AG08395 (cell line): ENCODE results near the gene XKRX.

Experiments
- DNase-seq: peaks from one replicate; pipeline ENCODE4 v3.0.0; 2012; ENCODE audit warnings: mixed read lengths, low spot score

Gene XKRX

DNA sequence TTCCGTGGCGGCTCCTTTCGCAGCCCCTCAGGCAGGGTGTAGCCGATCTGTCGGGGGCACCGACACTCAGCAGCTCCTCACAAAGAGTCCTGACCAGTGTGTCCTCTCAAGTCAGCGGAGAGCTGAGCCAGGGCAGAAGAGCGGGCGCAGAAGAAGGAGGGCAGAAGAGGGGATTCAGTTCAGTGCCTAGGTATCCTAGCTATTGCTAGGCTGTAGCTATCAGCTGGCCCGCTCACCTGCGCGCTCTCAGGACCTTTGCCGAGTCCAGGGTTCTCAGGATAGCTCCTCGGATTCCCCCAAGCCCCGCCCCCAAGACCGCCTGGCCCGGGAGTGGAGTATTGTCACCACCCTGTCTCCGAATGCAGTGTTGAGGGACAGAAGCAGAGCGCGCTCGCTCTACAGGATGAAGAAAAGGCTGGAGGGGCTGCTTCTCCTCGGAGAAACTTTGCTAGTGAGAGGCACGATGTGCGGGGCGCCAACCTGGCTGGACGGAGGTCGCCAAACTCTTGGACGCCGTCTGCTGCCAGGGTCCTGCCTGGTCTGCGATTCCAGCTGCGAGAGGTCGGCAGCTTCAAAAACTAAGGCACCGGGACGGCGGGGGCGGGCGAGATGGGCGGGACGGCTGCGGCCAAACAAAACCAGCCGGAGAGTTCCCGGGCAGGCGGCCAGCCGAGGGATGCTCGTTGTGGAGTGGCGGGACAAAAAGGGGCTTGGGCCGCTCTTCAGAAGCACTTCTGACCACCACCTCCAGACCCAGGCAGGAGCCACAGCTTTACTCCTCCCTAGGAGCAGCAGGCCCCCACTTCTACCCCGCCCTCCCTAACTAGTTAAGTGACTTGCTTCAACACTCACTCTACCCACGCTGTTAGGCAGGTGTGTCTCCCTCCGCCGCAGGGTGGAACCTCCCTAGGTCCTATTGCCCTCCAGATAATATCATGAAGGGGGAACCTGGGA is at the start of gene XKRX:
Gene XKRX, minus strand, starts transcription at position 258 of the 954 bp plus-strand sequence. CDS start 613 bp downstream, outside the sequence.
- no peak for DNase-seq

DNA sequence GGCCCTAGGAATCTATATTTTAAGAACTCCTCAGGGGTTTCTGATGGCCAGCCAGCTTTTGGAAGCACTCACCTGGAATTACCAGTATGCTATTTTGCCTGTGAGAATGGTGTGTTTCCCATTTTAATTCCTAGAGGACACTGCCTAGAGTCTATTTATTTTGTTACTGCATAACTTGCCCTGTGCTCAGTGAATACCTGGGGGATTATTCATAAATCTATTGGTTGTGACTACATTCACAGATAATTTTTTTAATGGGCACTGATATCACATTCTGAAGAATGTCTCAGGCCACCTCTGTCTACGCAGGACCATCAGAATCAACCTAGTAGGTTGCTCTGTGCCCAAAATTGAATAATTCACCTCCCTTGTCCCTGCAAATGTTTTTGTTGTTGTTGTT is 47.5 kb upstream of the XKRX start:
- no peak for DNase-seq

DNA sequence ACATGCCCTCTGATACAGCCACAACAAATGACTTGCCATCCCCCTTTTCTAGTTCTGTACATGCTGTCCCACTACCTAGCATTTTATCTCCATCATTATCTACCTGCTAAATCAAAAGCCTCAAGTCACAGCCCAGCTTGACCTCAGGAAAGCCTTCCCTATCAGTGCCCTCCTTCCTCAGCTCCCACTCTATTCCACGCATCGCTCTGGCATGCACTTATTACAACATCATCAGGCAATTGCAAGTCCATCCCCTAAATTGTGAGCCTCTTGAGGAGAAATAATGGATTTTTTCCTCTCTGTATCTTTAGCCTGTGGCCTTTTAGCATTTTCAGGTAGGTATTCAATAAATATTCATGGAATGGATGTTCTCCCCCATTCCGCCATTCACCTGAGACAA is 46.5 kb upstream of the XKRX start:
- no peak for DNase-seq

DNA sequence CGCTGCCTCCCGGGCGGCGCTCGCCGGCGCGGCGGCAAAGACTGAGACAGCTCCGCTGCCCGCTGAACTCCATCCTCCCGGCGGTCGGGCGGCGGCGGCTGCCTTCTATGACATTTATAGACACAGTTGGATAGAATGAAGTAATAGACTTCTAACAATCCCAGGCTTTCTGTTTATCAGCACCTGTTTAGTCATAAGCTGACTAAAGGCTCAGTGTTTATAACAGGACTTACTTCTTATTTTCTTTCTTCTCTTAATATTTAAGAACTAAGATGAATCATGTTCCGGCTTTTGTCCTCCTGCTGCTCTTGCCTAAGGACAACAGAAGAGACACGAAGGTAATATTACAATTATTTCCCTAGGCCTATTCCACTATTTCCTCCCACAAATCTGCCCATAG is 44.7 kb upstream of the XKRX start:
- DNase-seq, result no peak

DNA sequence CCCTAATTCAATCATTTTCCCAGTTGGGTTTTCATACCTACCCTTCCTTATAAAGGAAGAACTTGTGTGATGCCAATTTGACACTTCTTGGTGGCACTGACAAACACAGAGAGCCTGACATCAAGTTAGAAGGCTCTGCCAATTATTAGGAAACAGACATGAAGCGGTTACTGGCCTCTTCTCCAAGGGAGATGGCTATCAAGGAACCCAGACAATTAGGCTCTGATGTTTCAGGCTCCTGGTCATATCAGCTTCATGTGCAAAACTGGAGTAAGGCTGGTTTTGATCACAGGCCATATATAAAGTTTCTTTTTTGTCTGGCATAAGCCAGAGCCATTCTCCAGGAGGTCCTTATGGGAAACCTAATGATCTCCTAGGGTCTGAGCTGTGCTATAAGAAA is 41.2 kb upstream of the XKRX start:
- DNase-seq, result no peak

DNA sequence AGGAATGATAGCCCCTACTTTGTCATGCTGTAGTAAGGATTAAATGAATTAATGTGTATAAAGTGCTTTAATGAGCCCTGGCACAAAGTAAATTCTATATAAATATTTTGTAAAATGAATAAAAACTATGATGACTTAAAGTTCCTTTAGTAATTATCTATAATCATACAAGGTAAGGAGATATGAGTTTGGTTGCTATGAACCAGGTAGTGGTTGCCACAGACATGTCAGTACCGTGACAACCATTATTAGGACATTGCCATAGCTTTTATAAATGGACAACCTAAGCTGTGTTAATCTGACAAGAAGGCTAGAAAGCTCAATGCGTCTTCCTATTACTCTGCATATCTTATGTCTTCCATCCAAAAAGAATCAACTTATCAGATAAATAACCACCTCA is 40.7 kb upstream of the XKRX start, which contains the start of gene ARL13A:
Gene ARL13A, plus strand, starts transcription at position 301 of the 400 bp plus-strand sequence. CDS start 3,982 bp downstream, outside the sequence.
- DNase-seq, result no peak

DNA sequence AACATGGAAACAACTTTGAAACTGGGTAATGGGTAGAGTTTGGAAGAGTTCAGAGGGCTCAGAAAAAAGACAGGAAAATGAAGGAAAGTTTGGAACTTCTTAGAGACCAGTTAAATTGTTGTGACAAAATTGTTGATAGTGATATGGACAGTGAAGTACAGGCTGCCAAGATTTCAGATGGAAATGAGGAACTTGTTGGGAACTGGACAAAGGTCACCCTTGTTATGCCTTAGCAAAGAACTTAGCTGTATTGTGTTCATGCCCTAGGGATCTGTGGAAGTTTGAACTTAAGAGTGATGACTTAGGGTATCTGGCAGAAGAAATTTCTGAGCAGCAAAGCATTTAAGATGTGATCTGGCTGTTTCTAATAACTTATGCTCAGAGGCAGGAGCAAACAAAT is 35.6 kb upstream of the XKRX start:
- no peak for DNase-seq

DNA sequence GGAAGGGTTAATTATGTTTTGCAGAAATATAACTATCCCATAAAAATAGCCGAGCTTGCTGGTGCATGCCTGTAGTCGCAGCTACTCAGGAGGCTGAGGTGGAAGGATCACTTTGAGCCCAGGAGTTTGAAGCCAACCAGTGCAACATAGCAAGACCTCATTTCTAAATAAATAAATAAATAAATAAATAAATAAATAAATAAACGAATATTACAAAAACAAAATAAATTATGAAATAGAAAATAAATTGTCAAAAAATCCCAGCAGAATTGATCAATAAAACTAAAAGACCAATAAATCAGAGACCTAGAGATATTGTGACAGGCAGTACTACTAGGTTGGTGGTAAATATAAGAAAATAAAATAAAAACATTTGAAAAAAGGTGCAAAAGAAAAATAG is 34.1 kb upstream of the XKRX start:
- no peak for DNase-seq

DNA sequence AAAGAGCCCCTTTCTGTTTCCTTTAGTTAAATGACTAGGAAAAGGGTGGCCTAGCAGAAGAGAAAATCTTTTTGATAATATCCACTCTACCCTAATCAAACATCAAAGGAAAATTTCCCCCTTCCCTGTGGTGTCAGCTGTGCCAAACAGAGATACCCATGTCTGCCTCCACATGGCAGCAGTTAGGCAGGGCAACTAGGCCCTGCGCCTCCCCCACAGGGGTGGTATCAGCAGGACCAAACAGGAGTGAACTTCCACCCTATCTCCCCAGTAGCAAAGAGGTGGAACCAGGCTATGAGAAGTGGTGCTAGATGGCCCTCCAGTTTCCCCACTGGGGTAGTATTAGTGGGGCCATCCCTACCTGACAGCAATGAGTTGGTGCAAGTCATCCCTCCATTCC is 19.8 kb upstream of the XKRX start:
- no peak for DNase-seq

DNA sequence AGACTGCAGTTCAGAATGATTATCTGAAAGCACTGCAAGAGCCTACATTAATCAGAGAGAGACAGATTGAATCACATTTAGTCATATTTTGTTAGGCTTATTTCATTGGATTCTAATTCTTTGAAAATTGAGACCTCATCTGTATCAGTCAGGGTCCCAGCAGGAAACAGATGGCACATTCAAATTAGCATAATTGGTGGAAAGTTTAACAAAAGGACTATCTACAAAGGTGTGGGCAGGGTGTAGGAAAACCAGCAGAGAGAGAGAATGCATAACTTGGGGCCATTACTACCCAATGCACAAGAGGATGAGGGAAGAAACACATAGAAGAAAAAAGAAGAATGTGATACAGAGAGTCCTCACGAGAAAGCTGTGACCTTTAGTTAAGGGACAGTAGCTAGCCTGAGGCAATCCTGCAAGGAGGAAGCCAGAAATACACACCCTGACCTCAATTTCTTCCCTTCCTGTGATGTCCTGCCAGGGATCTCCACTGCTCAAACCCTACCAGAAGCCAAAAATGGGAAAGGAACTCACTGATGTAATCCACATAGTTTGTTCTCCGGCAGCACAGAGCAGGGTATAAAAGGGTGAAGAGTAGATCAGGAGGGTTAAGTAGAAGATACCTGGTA is 17.7 kb upstream of the XKRX start:
- DNase-seq, result no peak

DNA sequence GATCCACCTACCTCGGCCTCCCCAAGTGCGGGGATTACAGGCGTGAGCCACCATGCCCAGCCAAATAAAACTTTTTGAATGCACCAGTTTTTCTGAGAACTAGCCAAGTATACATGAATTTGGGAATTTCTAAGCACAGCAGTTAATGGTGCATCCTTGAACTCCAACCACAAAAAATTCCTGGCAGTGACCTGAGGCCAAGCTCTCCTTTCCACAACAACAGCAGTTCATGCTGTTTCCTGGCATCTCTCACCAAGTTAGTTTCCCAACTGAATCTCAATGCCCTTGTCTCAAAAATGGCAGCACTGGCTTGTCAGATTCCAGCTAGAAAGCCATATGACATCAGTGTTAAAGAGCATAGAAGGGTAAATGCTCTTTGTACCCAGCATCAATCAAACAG is 15.9 kb upstream of the XKRX start:
- DNase-seq, result no peak

DNA sequence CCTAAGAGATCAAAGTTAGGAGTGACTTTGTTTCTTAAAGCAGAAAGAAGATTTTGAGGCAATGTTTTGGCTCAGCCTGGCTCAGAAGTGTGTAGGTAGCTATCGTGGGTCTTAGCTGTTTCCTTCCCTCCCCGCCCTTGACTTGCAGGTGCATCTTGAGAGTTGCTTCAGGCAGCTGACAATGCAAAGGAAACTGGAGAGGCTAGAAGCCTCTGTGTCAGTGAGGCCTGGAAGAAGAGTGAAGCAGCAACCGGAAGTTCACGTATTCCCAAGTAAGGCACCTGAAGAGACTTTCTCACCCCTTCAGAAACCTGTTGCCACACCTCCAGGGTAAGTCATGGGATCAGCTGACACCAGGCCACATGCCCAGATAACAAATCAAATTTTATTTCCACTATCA is 10.6 kb upstream of the XKRX start:
- no peak for DNase-seq

DNA sequence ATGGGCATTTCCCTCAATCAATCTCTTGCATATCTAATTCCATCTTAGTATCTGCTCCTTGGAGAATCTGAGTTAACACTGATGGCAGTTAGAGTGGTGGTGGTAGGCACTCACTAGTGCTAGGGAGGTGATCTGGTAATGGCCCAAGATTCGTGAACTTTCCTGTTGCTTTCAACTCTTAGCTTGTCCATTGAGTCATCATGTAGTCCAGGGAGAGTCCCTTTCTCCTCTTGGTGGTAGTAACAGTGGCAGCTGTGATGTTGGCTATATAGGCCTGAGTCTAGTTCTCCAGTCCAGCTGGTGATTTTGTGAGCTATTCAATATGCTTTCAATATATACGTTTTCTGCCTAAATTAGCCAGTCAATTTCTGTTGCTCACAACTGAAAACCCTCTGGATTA is 7.0 kb upstream of the XKRX start:
- no peak for DNase-seq

DNA sequence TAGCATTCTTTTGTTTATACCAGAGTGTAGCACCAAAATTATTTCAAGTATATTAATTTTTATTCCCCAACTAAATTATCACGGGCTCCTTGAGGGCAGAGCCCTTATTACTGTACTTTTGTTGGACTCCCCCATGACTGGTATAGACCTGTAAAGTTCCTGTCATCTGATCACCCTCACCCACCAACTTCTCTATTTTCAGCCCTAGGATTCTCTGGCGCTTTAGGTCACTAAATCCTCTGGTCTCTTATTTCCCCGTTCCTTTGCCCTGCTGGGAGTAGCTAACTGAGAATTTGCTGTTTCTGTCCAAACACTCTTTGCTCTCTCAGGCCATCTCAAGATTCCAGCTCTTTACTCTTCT is 3.2 kb upstream of the XKRX start:
- no peak for DNase-seq

DNA sequence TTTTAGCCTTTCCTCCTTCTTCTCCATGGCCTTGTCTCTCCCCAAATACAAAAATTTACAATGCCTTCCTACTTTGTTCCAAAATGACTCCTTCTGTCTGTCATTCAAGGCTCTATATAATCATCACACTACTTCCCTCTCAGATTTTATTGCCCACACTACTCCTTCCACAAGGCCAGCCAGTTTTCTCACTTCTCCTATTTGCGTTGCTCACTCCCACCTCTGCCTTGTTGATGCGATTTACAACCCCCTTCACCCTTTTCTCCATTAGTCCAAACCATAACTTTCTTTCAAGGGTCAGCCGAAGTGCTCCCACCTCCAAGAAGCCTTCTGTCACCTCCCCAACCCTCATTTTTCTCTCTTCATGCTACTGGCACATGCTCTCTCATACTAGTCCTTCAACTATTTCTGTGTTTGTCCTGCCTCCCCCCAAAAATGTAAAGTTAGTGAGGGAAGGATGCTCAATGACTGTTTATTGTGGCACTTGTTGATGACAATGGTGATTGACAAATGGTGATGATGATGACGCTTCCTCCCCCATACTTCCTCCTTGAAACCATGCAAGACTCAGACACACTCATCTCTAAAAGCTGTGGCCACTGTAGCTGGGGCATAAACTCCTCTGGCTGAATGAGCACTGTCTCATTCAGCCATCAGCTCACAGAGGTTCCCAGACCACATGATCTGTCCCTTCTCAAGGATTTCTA is 2.7 kb upstream of the XKRX start:
- no peak for DNase-seq

DNA sequence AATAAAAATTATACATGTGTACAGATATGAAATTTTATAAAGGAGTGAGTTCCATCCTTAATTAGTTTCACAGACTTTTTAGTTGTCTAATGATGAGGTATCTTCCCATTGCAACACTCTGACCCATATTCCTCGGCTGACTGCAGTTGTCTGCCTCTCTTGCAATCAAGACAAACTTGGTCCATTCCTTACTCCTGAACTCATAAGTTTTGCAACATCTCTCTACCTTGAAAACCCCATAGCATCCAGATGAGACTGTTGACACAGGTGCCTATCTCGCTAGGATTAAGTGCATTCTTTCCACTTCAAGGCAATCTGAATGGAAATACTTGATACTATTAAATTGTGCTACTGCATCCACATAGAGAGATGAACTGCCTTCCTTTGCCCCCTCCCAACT is 2.3 kb downstream of the XKRX start:
- no peak for DNase-seq

DNA sequence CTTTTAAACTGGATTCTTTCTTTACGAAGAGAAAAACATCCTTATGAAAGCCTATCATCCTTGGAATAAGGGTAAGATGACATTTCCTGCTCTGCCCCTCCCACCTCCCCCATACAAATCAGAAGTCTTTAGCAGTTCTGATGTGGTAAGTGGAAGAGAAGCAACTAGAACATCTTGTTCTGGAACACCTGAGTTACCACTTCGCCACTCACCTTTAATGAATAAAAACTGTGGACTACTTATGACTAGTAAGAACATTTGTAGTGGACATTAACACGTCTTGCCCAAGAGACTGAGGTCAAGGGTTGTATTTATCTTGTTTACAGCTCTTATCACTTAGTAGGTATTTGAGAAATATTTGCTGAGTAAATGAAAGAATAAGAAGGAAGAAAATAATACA is 4.3 kb downstream of the XKRX start:
- DNase-seq, result no peak

DNA sequence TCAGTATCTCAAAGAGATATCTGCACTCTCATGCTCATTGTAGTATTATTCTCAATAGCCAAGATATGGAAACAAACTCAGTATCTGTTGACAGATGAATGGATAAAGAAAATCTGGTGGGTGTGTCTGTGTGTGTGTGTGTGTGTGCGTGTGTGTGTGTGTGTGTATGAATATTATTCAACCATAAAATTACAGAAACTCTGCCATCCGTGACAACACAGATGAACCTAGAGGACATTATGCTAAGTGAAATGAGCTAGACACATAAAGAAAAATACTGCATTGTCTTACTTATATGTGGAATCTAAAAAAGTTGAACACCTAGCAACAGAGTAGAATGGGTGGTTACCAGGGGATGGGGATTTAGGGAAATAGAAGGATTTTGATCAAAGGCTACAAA is 13.2 kb downstream of the XKRX start:
- no peak for DNase-seq

DNA sequence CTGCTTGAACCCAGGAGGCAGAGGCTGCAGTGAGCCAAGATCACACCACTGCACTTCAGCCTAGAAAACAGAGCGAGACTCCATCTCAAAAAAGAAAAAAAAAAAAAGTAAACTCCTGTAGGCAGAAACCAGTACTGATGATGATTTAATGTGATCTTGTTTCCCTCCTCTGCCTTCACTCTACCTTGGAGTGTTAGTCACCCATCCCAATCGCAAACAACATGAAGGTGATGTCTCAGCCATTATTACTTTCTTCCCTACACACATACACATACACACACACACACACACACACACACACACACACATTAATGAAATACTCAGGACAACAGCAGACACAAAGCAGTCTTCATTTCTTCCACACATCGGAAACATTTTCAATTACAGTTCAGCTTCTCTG is 15.6 kb downstream of the XKRX start:
- no peak for DNase-seq

DNA sequence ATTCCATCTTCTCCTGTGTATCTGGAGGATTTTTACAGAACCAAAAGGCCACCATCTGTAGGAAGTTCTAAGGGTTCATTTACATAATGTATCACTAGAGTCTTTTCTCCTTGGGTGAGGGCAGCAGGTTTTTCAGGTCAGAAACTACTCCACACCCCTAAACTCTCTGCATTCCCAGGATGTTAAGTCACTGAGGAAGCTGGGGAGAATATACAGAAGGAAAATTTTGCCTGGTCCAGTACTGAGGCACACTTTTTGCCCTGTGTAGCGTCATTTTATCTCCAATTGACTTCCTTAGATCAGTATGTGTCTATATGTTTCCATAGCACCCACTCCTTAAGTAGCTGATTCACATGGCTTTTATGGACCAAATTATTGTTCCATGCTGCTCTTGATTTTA is 17.0 kb downstream of the XKRX start:
- no peak for DNase-seq

DNA sequence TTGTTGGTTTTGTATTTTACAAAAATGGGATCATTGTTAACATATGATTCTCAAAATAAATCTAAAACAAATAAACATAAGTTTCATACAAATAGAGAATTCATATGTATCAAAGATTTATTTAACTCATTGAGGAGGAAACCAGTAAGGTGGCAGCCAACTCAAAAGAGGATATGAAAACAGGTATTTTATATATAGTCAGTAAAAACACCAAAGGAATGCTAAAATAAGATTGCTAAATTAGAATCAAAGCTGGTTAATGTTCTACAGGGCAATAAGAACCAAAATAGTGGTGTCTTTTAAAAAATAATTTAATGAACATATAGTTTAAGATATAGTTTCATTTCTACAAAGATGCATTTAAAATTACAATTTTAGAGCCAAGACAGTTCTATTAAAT is 23.1 kb downstream of the XKRX start:
- no peak for DNase-seq

DNA sequence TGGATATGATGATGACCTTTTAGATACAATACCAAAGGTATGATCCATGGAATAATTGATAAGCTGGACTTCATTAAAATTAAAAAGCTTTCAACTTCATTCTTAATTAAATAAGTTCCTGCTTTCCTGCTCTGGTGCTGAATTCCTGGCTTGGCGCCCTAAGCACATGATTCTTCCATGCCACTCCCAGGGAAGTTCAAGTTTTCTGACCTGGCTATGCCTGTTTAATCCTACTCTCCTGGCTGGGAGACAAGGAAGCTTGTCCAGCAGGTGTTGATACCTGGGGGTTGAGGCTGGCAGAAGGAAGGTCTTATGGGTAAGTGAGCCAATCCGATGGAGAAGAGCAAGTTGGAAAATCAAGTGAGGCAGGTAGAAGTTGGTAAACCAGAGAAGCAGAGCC is 24.3 kb downstream of the XKRX start:
- DNase-seq, result no peak
